Skin epidermis (tissue), 12 donors: Measurements from ENCODE around the gene PPP1R3G.

ENCODE experiments used
- H3K27ac ChIP-seq, 21 experiments: fragments of 200-600 bp; sonication (generic) in 11 of 21; one replicate each; pipeline ENCODE4 v1.5.0; 2020; ENCODE audit warnings: mild to moderate bottlenecking in 3 of 21, inconsistent platforms in 2 of 21, moderate library complexity in 2 of 21
- H3K4me3 ChIP-seq, 7 experiments: fragments of 200-600 bp; sonication (generic) in 2 of 7; one replicate each; pipeline ENCODE4 v1.5.0; 2020; ENCODE audit warnings: inconsistent platforms in 2 of 7, mild to moderate bottlenecking in 2 of 7, moderate library complexity in 1 of 7

Gene PPP1R3G

DNA sequence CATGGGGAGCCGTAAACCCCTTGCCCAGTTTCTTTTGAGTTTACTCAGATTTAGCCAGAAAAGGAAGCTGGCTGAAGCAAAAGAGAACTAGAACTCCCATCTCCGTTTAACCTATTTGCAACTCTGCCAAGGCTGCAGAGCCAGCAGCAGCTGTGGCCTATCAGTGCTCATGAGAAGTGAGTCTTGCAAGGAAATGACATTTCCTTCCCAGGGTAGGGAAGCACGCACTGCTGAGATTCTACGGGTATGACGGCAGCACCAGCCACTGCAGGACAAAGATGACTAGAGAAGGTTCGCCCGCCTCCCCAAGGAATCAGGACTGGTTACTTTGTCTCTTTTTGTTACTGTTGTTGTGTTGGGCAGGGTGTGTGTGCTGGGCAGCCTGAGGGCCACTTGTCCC lies 47.6 kb downstream of the PPP1R3G start:
- Histone ChIP-seq H3K4me3 (no peak overlapping the region), H3K27ac (peak overlapping the region in 8 of 21 experiments; percentile 10 to 62 (median 44))

DNA sequence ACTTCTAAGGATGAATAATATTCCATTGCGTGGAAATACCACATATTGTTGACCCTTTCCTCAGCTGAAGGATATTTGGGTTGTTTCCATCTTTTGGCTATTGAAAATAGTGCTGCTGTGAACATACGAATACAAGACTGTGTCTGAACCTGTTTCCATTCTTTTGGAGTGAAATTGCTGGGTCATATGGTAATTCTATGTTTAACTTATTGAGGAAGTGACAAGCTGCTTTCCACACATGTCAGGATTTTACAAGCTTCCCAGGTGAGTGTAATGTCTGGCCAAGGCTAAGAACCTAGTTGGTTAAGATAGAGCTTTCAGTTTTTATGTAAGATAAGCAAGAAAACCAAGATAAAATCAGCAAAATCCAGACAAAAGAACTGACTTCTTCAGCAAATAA lies 48.8 kb downstream of the PPP1R3G start:
- H3K27ac ChIP-seq = no peak overlapping the region
- H3K4me3 ChIP-seq = no peak overlapping the region

DNA sequence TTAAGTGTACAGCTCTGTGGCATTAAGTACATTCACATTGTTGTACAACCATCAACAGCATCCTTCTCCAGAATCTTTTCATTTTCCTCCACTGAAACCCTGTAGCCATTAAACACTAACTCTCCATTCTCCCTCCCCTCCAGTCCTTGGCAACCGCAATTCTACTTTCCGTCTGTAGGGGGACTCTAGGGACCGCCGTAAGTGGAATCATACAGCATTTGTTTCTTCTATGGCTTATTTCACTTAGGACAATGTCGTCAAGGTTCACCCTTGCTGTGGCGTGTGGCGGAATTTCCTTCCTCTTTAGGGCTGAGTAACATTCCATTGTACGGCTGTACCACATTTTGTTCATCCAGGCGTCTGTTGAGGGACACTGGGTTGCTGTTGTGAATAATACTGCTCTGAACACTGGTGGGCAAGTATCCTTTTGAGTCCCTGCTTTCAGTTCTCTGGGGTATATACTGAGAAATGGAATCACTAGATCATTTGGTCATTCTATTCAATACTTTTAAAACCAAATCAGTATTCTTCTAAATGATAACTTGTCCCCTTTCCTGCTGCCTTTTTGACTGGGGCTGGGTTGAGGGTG lies 50.7 kb downstream of the PPP1R3G start:
- no peak overlapping the region for H3K27ac ChIP-seq
- no peak overlapping the region for H3K4me3 ChIP-seq

DNA sequence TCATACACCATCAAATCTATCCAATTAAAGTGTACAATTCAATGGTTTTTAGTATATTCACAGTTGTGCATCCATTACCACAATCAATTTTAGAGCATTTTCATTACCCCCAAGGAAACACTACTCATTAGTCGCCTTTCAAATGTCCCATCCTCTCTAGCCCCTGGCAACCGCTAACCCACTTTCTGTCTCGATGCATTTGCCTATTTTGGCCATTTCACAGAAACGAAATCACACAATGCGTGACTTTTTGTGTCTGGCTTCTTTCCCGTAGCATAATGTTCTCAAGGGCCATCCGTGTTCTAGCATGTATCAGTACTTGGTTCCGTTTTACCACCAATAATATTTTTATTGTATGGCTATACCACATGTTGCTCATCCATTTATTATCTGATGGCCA lies 51.7 kb downstream of the PPP1R3G start:
- no peak overlapping the region for H3K4me3 ChIP-seq
- H3K27ac ChIP-seq = no peak overlapping the region
